A673 (cell line): ENCODE measurements around the gene NOL12. TPM values are rescaled to one million over a fixed set of nuclear protein-coding genes. Genes with fewer than 3 reads are reported as not detected.

ENCODE experiments used
- BruUV-seq: library from RNA; stranded (reverse); fragments of 400-500 nt; replicated peaks from 2 replicates; lab custom pipeline; 2021; lab: Mats Ljungman, UMichigan
- CTCF ChIA-PET: fragments of 300-600 bp; sonication (Branson Sonifier 250); formaldehyde crosslinking; loops from one replicate; lab custom pipeline; 2022; ENCODE audit warnings: antibody characterized with exemption; lab: Charles Lee
- POLR2A ChIA-PET: fragments of 300-600 bp; sonication (Branson Sonifier 250); formaldehyde crosslinking; loops from one replicate; lab custom pipeline; 2022; ENCODE audit warnings: antibody characterized with exemption; ENCODE audit not compliant: low non-redundant PET; lab: Charles Lee
- DNase-seq: peaks from one replicate; pipeline ENCODE4 v3.0.0-alpha.2; 2015; ENCODE audit warnings: low spot score
- H3K27ac ChIP-seq: fragments of 200-600 bp; sonication (generic); 2 replicates; pipeline ENCODE4 v1.5.1; 2016; ENCODE audit warnings: mixed run types, low read depth, mild to moderate bottlenecking, mixed read lengths, antibody characterized with exemption, low read length; ENCODE audit not compliant: poor library complexity, severe bottlenecking
- H3K27me3 ChIP-seq: fragments of 200-600 bp; sonication (generic); replicated peaks from 2 replicates; pipeline ENCODE4 v1.6.1; 2017; ENCODE audit warnings: mixed run types, low read depth, mild to moderate bottlenecking, mixed read lengths, antibody characterized with exemption, low read length; ENCODE audit not compliant: insufficient read depth, poor library complexity
- H3K36me3 ChIP-seq: fragments of 200-600 bp; sonication (generic); 2 replicates; pipeline ENCODE4 v1.6.1; 2016; ENCODE audit warnings: mixed run types, mild to moderate bottlenecking, mixed read lengths, antibody characterized with exemption, low read length; ENCODE audit not compliant: insufficient read depth, poor library complexity, severe bottlenecking
- H3K4me1 ChIP-seq: fragments of 200-600 bp; sonication (generic); 2 replicates; pipeline ENCODE4 v1.6.1; 2017; ENCODE audit warnings: mixed run types, mild to moderate bottlenecking, mixed read lengths, antibody characterized with exemption, low read length; ENCODE audit not compliant: insufficient read depth, poor library complexity, severe bottlenecking
- H3K4me3 ChIP-seq: fragments of 200-600 bp; sonication (generic); 2 replicates; pipeline ENCODE4 v1.5.1; 2016; ENCODE audit warnings: low read depth, mixed run types, mild to moderate bottlenecking, mixed read lengths, low read length; ENCODE audit not compliant: poor library complexity, severe bottlenecking
- H3K9me3 ChIP-seq: fragments of 200-600 bp; sonication (generic); 2 replicates; pipeline ENCODE4 v1.6.1; 2016; ENCODE audit warnings: mixed run types, low read depth, mild to moderate bottlenecking, mixed read lengths, antibody characterized with exemption, low read length; ENCODE audit not compliant: poor library complexity, severe bottlenecking
- CTCF ChIP-seq: fragments of 300-800, 200-600 bp; sonication (generic); conservative IDR thresholded peaks from 2 replicates; pipeline ENCODE4 v1.5.1; 2017; ENCODE audit warnings: low read depth, mild to moderate bottlenecking, antibody characterized with exemption, low read length, moderate library complexity, mixed read lengths
- EZH2 ChIP-seq: fragments of 200-600 bp; sonication (generic); IDR thresholded peaks from 2 replicates; pipeline ENCODE4 v1.6.1; 2017; ENCODE audit warnings: borderline replicate concordance, low read depth, mild to moderate bottlenecking, mixed read lengths, antibody characterized with exemption, low read length; ENCODE audit not compliant: poor library complexity, severe bottlenecking
- intact Hi-C: fragments of 100-400 bp; cut with micrococcal nuclease; formaldehyde crosslinking; loops from one replicate; pipeline ENCODE4 v1.10.0; 2022; ENCODE audit not compliant: unreplicated experiment
- total RNA-seq: library from RNA; stranded (reverse); gene quantifications from 2 replicates; pipeline ENCODE4 v1.2.3, GENCODE V29; 2021

Gene NOL12
- total RNA-seq, 1 experiment from 2014 or later: 51.9 TPM

GRCh38 chr22:37725551-37726240, 39.6 kb downstream of the NOL12 start:
- no peaks in the 10 kb centered on the region for H3K9me3 ChIP-seq
- intact Hi-C loops: no loop called here
- no peaks in the 10 kb centered on the region for H3K36me3 ChIP-seq
- ChIA-PET CTCF (interaction anchor here (0.7 kb wide), 1 partner anchor 82 kb away, joined by 10 read pairs; no protein-coding TSS in a partner anchor), POLR2A (no interaction called here)
- DNase-seq: no peak
- H3K27ac ChIP-seq: no peak overlapping the region
- no peak for TF ChIP-seq CTCF
- no peak for TF ChIP-seq EZH2
- BruUV-seq: no TSS peak
- H3K27me3 ChIP-seq: no peaks in the 10 kb centered on the region
- H3K4me3 ChIP-seq: no peak overlapping the region
- H3K4me1 ChIP-seq: peaks cover 11% of the 10 kb centered on the region

DNA sequence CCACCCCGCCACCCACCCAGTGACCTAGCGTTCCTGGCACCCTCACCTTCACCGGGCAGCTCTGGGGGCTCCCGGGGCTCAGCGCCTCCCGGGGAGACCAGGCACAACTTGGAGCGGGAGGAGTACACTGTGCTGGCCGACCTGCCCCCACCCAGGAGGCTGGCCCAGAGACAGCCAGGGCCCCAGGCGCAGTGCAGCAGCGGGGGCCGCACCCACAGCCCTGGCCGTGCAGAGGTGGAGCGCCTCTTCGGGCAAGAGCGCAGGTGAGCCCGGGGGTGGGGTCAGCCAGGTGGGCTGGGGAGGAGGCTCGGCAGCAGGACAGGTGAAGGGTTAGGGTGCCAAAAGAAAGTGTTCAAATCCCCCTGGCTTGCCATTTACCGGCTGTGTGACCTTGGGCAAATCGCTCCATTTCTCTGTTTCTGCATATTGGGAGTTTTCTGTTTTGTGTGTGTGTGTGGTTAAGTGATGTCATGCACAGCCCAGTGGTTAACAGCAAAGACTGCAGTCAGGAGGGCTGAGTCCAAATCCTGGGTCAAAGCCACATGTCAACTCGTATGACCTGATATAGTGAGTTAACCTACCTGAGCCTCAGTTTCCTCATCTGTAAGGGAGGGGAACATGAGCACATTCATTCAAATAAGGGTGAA, 40.2 kb downstream of the NOL12 start:
- Histone ChIP-seq H3K4me1 (peaks cover 11% of the 10 kb centered on the region), H3K4me3 (no peak overlapping the region), H3K27ac (no peak overlapping the region), H3K27me3 (no peaks in the 10 kb centered on the region), H3K36me3 (no peaks in the 10 kb centered on the region), H3K9me3 (no peaks in the 10 kb centered on the region)
- TF ChIP-seq EZH2 (no peak), CTCF (0 out of 2 replicates have a peak, but pooled peaks have one; percentile 15)
- POLR2A ChIA-PET: no interaction called here
- BruUV-seq: no TSS peak
- intact Hi-C loops: no loop called here
- CTCF ChIA-PET: interaction anchor here (0.7 kb wide), 1 partner anchor 83 kb away, joined by 10 read pairs; no protein-coding TSS in a partner anchor
- DNase-seq: no peak

DNA sequence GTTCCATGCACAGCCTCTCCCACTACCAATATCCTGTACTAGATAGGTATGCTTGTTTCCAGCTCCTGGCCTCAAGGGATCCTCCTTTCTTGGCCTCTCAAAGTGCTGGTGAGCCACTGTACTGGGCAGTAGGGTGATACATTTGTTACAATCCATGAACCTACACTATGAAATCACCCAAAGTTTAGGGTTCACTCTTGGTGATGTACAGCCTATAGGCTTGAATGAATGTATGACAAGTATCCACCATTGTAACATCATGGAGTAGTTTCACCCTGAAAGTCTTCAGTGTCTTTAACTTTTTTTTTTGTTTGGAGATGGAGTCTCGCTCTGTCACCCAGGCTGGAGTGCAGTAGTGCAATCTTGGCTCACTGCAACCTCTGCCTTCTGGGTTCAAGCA, 42.5 kb downstream of the NOL12 start:
- intact Hi-C loops: no loop called here
- no peaks in the 10 kb centered on the region for H3K9me3 ChIP-seq
- TF ChIP-seq EZH2 (no peak), CTCF (no peak)
- ChIA-PET POLR2A (interaction anchor here (0.6 kb wide), 1 partner anchor 1795 kb away, joined by 3 read pairs; no protein-coding TSS in a partner anchor), CTCF (no interaction called here)
- no peak for DNase-seq
- no TSS peak for BruUV-seq
- H3K27ac ChIP-seq: peak overlapping the region; percentile 17
- H3K4me1 ChIP-seq: peaks cover 11% of the 10 kb centered on the region
- no peaks in the 10 kb centered on the region for H3K36me3 ChIP-seq
- no peak overlapping the region for H3K4me3 ChIP-seq
- no peaks in the 10 kb centered on the region for H3K27me3 ChIP-seq
